ENCODE data around the gene PRKAA2. TPM values are rescaled to one million over a fixed set of nuclear protein-coding genes. Genes with fewer than 3 reads are reported as not detected.

The PRKAA2 gene
- total and polyA plus RNA-seq, 8 donors, result 0.93 to 15.4 (median 5.8) TPM

GRCh38 chr1:56712150-56712549, 67.0 kb downstream of the PRKAA2 start:
- Histone ChIP-seq H3K9me3 (no peaks in the 10 kb centered on the region), H3K36me3 (peaks cover 0 to 12% (median 6%) of the 10 kb centered on the region in 4 donors), H3K27me3 (no peaks in the 10 kb centered on the region), H3K4me1 (no peaks in the 10 kb centered on the region), H3K4me3 (no peak overlapping the region), H3K27ac (no peak overlapping the region)
- TF ChIP-seq POLR2AphosphoS5 (IDR thresholded peaks at IDR 0.05), result no peak
- TF ChIP-seq EP300 (IDR thresholded peaks at IDR 0.05), result no peak
- no peak for TF ChIP-seq CTCF (IDR thresholded peaks at IDR 0.05)
- TF ChIP-seq POLR2A (IDR thresholded peaks at IDR 0.05), result no peak
- intact Hi-C loops (cut with DNase I; ENCODE audit: low total_unique reads), result no loop called here
- no peak for DNase-seq
- 23 to 57% (median 40%) methylated on average over 1 of the region's 1 CpG for WGBS, 5 donors

GRCh38 chr1:56713112-56713511, 68.0 kb downstream of the PRKAA2 start:
- intact Hi-C loops (cut with DNase I; ENCODE audit: low total_unique reads), result no loop called here
- no peaks in the 10 kb centered on the region for H3K9me3 ChIP-seq
- no peaks in the 10 kb centered on the region for H3K4me1 ChIP-seq
- no peaks in the 10 kb centered on the region for H3K27me3 ChIP-seq
- no peak overlapping the region for H3K27ac ChIP-seq
- peaks cover 0 to 2% (median 0%) of the 10 kb centered on the region in 4 donors for H3K36me3 ChIP-seq
- WGBS, 5 donors, result 36 to 68% (median 48%) methylated on average over 1 of the region's 1 CpG
- H3K4me3 ChIP-seq, result no peak overlapping the region
- no peak for DNase-seq
- TF ChIP-seq POLR2A (IDR thresholded peaks at IDR 0.05) (no peak), POLR2AphosphoS5 (IDR thresholded peaks at IDR 0.05) (no peak), EP300 (IDR thresholded peaks at IDR 0.05) (no peak), CTCF (IDR thresholded peaks at IDR 0.05) (no peak)

GRCh38 chr1:56715156-56715555, 70.0 kb downstream of the PRKAA2 start:
- DNase-seq, result no peak
- TF ChIP-seq CTCF (IDR thresholded peaks at IDR 0.05) (no peak), POLR2AphosphoS5 (IDR thresholded peaks at IDR 0.05) (no peak), EP300 (IDR thresholded peaks at IDR 0.05) (no peak), POLR2A (IDR thresholded peaks at IDR 0.05) (no peak)
- Histone ChIP-seq H3K27ac (no peak overlapping the region), H3K4me3 (no peak overlapping the region), H3K9me3 (no peaks in the 10 kb centered on the region), H3K27me3 (no peaks in the 10 kb centered on the region), H3K36me3 (no peaks in the 10 kb centered on the region), H3K4me1 (no peaks in the 10 kb centered on the region)
- intact Hi-C loops (cut with DNase I; ENCODE audit: low total_unique reads), result no loop called here
- whole genome bisulfite sequencing, 5 donors, result 42 to 71% (median 56%) methylated on average over 1 of the region's 1 CpG

- H3K4me3 ChIP-seq, result no peak overlapping the region
- no peaks in the 10 kb centered on the region for H3K4me1 ChIP-seq
- TF ChIP-seq EP300 (IDR thresholded peaks at IDR 0.05) (no peak), POLR2AphosphoS5 (IDR thresholded peaks at IDR 0.05) (no peak), POLR2A (IDR thresholded peaks at IDR 0.05) (no peak), CTCF (IDR thresholded peaks at IDR 0.05) (no peak)
- WGBS, 5 donors, result 45 to 66% (median 64%) methylated on average over 1 of the region's 1 CpG
- H3K27me3 ChIP-seq, result no peaks in the 10 kb centered on the region
- no peaks in the 10 kb centered on the region for H3K9me3 ChIP-seq
- H3K27ac ChIP-seq, result no peak overlapping the region
- no peaks in the 10 kb centered on the region for H3K36me3 ChIP-seq
- intact Hi-C loops (cut with DNase I; ENCODE audit: low total_unique reads), result no loop called here
- DNase-seq, result no peak
Observed at GRCh38 chr1:56719171-56719570, 74.1 kb downstream of the PRKAA2 start.
